DND-41 (cell line): Measurements from ENCODE around the gene ADCY2.

ENCODE experiments used
- CTCF ChIP-seq: IDR thresholded peaks from 2 replicates; pipeline ENCODE4 v1.5.1; 2012; ENCODE audit warnings: borderline replicate concordance, low read length, moderate library complexity, mild to moderate bottlenecking; ENCODE audit not compliant: poor library complexity, severe bottlenecking; ENCODE audit errors: extremely low read depth
- EZH2 ChIP-seq: IDR thresholded peaks from 3 replicates; pipeline ENCODE4 v1.6.1; 2012; ENCODE audit warnings: borderline replicate concordance, low read depth, mild to moderate bottlenecking, moderate library complexity, low read length, inconsistent platforms; ENCODE audit not compliant: severe bottlenecking

GRCh38 chr5:7706256-7706655 is 310.3 kb downstream of the ADCY2 start:
- TF ChIP-seq CTCF (no peak), EZH2 (no peak)
